Measurements from ENCODE around the gene CGNL1.

Gene CGNL1

DNA sequence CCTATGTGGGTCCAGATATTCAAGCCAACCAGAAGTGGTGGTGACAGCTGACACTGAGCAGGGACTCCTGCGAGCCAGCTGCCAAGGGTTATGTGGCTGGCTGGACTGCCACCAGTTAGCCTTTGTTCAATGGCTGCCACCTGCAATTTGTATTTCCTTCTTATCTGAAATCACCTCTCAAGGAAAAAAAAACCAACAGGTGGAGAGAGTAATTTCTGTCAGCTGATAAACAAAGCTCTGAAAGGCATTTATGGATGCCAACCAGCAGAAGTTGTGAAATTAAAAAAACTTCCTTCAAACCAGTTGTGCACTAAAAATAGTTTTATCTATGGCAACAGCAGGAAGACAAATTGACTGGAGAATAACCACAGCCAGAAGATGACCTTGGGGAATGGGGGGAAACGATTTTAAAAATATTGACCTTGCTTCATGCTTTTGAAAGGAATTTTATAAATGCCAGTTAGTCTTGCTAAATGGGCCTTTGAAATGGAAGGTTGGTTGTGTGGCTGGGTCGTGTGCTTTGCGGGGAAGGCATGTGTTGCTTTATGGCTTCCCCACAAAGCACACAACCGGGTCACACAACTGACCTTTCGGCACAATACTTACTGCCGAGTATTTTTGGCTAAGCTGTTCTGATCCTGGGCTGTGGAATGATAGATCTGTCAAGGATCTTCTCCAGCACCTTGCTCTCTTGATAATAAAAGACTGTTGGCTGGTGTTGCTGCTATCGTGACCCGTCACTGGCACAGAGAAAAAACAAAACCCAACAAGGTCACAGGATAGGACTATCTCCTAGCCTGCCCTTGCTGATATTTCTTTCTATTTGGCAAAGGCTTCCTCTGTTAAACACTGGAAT, 218.9 kb downstream of the CGNL1 start:
- peaks cover 17% of the 10 kb centered on the region for H3K27me3 Mint-ChIP-seq
- no peak overlapping the region for H3K4me3 Mint-ChIP-seq
- peaks cover 8% of the 10 kb centered on the region for H3K36me3 Mint-ChIP-seq (ENCODE audit: low read depth)
- no peaks in the 10 kb centered on the region for H3K9me3 Mint-ChIP-seq
- no peak overlapping the region for H3K27ac Mint-ChIP-seq
- peaks cover 52% of the 10 kb centered on the region for H3K4me1 Mint-ChIP-seq (ENCODE audit: low read depth)
- intact Hi-C loops (cut with micrococcal nuclease), result no loop called here

DNA sequence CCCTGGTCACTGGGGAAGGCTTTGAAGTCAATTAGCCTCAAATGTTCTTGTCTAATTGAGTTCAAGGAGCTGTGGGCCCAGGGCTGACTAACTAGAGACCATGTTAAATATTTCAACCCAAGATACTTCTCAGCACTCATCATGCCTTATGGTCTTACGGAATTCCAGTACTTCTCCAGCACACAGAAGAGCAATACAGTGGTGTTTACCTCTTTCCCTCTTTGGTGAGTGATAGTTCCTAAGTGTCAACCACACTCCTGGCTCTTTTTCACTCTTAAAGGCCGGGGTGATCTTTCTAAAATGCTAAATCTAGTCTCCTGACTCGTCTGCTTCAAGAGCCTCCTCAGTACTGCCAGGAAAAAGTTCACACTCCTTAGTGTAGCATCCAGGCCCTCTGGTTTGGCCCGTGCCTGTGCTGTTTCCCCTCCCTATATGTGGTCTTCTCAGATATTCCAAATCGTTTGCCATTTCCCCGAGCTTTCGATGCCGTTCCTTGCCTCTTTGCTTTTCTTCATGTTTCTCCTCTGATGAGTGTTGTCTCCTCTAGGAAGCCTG, 220.1 kb downstream of the CGNL1 start:
- intact Hi-C loops (cut with micrococcal nuclease), result no loop called here
- Mint-ChIP-seq H3K27me3 (peaks cover 10% of the 10 kb centered on the region), H3K4me3 (no peak overlapping the region)

DNA sequence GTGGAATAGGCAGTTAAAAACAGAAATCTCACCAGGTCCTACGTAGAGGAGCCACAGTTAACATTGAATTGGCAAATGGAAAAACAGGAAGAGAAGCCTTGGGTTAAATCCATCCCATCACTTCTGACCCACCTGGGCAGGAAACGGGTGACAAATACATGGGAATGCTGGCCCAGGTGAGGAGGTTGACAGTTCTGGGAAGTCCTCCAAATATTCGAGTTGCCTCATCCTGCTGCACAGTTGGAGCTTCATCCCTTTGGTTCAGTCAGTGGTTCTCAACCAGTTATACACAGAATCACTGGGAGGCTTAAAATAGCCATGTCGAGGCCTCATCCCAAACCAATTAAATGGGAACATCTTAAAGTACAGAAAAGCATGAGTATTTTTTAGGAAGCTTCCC, 220.7 kb downstream of the CGNL1 start:
- Mint-ChIP-seq H3K27ac (no peak overlapping the region), H3K4me3 (no peak overlapping the region), H3K4me1 (ENCODE audit: low read depth) (peaks cover 48% of the 10 kb centered on the region), H3K36me3 (ENCODE audit: low read depth) (peaks cover 8% of the 10 kb centered on the region), H3K9me3 (no peaks in the 10 kb centered on the region), H3K27me3 (peaks cover 8% of the 10 kb centered on the region)
- intact Hi-C loops (cut with micrococcal nuclease), result no loop called here

More for the DNA sequence above, 220.1 kb downstream of the CGNL1 start:
- Mint-ChIP-seq H3K36me3 (ENCODE audit: low read depth) (peaks cover 8% of the 10 kb centered on the region), H3K27ac (no peak overlapping the region), H3K9me3 (no peaks in the 10 kb centered on the region), H3K4me1 (ENCODE audit: low read depth) (peaks cover 44% of the 10 kb centered on the region)

DNA sequence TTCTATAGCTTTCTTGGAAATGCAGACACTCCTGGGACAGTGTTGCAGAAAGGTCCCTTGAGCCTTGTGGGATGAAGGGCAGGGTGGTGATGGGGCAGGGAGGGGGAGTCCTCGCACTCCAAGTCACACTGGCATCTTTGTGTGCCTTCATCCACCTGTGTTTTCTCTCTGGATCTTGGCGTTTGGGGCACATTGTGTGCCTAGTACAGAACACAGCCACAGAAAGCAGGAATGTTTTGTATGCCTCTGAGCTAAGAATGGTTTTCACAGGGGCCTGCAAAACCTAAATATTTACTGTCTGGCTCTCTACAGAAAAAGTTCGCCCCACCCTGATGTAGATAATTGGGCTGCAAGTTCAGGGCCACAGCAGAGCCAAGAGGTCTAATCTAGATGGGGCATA, 221.1 kb downstream of the CGNL1 start:
- H3K4me1 Mint-ChIP-seq (ENCODE audit: low read depth), result peaks cover 48% of the 10 kb centered on the region
- H3K27me3 Mint-ChIP-seq, result peaks cover 7% of the 10 kb centered on the region
- H3K36me3 Mint-ChIP-seq (ENCODE audit: low read depth), result peaks cover 8% of the 10 kb centered on the region
- H3K4me3 Mint-ChIP-seq, result no peak overlapping the region
- intact Hi-C loops (cut with micrococcal nuclease), result no loop called here
- H3K9me3 Mint-ChIP-seq, result no peaks in the 10 kb centered on the region
- no peak overlapping the region for H3K27ac Mint-ChIP-seq

DNA sequence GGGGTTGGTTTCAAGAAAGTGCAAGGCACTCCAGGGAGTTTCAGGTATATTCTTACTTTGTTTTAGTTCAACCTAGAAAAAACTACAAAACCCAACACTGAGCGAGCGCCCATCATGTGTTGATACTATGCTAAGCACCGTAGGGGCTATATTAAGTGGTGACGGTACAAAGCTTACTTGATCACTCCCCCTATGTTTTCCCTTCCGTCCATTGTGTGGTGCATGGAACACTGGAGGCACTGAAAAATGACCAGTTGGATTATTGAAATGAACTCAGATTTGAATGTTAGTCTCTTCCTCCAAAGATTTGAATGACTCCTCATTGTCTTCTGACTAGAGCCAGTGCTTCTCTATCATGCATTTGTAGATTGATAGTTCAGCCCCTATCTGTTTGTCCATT, 222.0 kb downstream of the CGNL1 start:
- Mint-ChIP-seq H3K27me3 (peaks cover 2% of the 10 kb centered on the region), H3K36me3 (ENCODE audit: low read depth) (peaks cover 8% of the 10 kb centered on the region), H3K4me1 (ENCODE audit: low read depth) (peaks cover 40% of the 10 kb centered on the region), H3K9me3 (no peaks in the 10 kb centered on the region), H3K4me3 (no peak overlapping the region), H3K27ac (no peak overlapping the region)
- intact Hi-C loops (cut with micrococcal nuclease), result no loop called here

DNA sequence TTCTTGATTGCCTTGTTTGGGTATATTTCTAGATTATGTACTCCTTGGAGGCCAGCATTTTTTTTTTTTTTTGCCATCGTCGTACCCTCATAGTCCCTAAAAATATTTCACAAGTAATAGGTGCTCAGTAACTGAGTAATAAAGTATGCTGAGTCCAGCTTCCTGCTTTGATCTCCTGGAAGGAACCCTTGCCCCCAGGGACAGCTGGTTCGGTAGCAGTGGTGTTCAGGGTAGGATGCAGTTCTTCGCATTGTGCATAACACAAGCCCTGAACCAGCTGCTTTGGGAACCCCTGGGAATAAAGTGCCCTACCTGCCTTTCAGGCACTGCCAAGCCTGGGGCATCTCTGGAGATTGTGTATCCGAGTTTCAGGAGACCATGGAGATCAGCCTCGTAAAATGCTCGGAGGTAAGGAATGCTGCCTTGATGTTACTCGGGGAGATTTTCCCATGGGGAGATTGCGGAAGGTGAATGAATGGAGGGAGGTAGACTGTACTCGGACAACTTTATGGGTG, 223.0 kb downstream of the CGNL1 start:
- intact Hi-C loops (cut with micrococcal nuclease), result no loop called here
- no peaks in the 10 kb centered on the region for H3K9me3 Mint-ChIP-seq
- peaks cover 2% of the 10 kb centered on the region for H3K27me3 Mint-ChIP-seq
- no peak overlapping the region for H3K4me3 Mint-ChIP-seq
- peaks cover 32% of the 10 kb centered on the region for H3K4me1 Mint-ChIP-seq (ENCODE audit: low read depth)
- peaks cover 5% of the 10 kb centered on the region for H3K36me3 Mint-ChIP-seq (ENCODE audit: low read depth)
- H3K27ac Mint-ChIP-seq, result no peak overlapping the region

DNA sequence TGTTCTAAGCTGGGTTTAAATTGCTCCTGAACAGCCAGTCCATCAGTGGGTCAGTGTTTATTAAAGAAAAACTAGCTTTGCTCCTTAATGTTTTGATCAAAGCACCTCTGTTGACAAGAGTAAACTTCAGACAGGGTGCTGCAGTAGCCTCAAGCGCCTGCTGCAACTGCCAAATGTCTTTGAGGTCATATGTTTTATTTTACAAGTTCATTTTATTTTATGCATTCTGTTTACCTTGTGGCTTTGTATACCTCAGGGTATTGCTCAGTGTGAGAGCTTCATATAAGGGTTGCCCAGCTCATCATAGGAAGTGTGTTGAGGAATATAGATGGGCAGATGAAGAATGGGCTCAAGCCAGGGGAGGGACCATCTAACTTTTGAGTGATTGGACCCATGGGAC, 223.9 kb downstream of the CGNL1 start:
- H3K4me1 Mint-ChIP-seq (ENCODE audit: low read depth), result peaks cover 24% of the 10 kb centered on the region
- intact Hi-C loops (cut with micrococcal nuclease), result no loop called here
- H3K27me3 Mint-ChIP-seq, result peaks cover 2% of the 10 kb centered on the region
- H3K9me3 Mint-ChIP-seq, result no peaks in the 10 kb centered on the region
- H3K36me3 Mint-ChIP-seq (ENCODE audit: low read depth), result peaks cover 14% of the 10 kb centered on the region
- no peak overlapping the region for H3K4me3 Mint-ChIP-seq
- H3K27ac Mint-ChIP-seq, result no peak overlapping the region

Data from dendritic cell treated with granulocyte-macrophage colony-stimulating factor and Interleukin-4, amounts not matched to agents 40 ng/mL and 50 ng/mL, for 4 days (primary cell).